GM12864 (cell line): ENCODE measurements around the gene TGFBI.
A peak's percentile ranks its signal among the peaks of the same experiment; 100 is the strongest.

Experiments used
- DNase-seq: peaks from one replicate; pipeline ENCODE4 v3.0.0-alpha.2; 2011; ENCODE audit warnings: low read depth
- H3K4me3 ChIP-seq: 2 replicates; pipeline ENCODE4 v1.5.1; 2011; ENCODE audit warnings: mild to moderate bottlenecking, low read depth, low read length, control low read depth
- TF ChIP-seq, protein P1 (sequence below): IDR thresholded peaks from 2 replicates; pipeline ENCODE4 v1.5.1; 2011; ENCODE audit warnings: low read depth, mild to moderate bottlenecking, moderate library complexity, low read length, control low read depth, inconsistent platforms; ENCODE audit errors: missing control alignments

TGFBI gene

DNA sequence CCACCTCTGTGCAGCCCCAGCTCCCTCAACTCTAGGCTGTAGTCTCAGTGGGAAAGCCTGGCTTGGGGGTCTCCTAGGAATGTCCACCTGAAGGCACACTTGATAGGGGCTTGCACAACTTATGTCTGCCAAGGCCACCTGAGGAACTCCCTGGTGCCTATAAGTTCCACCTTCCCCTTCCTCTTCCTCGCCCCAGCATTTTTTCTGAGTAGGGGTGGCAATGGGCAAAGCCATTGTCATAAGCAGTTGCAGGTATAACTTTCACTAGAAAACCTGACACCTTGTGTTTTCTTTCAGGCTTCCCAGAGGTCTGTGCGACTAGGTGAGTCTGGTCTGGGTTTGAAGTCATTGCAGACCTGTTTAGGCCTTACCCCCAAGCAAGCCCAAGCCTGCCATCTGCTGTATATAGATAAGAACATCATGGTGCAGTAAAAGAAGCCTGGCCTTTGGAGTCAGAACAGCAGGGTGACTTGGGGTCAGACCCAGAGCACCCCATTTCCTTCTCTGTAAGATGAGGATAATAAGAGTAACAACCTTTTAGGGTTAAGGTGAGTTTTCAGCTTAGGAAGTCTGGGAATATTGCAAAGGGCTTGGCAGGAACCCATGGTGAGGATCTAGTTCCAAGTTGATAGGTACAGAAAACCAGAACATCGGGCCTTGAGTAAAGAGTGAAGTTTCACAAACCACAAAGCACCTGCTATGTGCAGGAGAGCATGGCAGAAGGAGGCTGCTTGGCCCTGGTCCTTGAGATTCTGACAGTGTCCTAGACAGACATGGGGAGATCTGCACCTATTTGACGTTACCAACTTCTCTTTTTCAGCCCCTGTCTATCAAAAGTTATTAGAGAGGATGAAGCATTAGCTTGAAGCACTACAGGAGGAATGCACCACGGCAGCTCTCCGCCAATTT, 33.8 kb downstream of the TGFBI start:
- peak; percentile 34 for DNase-seq
- H3K4me3 ChIP-seq: no peak overlapping the region
- TF ChIP-seq, protein P1, sequence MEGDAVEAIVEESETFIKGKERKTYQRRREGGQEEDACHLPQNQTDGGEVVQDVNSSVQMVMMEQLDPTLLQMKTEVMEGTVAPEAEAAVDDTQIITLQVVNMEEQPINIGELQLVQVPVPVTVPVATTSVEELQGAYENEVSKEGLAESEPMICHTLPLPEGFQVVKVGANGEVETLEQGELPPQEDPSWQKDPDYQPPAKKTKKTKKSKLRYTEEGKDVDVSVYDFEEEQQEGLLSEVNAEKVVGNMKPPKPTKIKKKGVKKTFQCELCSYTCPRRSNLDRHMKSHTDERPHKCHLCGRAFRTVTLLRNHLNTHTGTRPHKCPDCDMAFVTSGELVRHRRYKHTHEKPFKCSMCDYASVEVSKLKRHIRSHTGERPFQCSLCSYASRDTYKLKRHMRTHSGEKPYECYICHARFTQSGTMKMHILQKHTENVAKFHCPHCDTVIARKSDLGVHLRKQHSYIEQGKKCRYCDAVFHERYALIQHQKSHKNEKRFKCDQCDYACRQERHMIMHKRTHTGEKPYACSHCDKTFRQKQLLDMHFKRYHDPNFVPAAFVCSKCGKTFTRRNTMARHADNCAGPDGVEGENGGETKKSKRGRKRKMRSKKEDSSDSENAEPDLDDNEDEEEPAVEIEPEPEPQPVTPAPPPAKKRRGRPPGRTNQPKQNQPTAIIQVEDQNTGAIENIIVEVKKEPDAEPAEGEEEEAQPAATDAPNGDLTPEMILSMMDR: peak; percentile 66

DNA sequence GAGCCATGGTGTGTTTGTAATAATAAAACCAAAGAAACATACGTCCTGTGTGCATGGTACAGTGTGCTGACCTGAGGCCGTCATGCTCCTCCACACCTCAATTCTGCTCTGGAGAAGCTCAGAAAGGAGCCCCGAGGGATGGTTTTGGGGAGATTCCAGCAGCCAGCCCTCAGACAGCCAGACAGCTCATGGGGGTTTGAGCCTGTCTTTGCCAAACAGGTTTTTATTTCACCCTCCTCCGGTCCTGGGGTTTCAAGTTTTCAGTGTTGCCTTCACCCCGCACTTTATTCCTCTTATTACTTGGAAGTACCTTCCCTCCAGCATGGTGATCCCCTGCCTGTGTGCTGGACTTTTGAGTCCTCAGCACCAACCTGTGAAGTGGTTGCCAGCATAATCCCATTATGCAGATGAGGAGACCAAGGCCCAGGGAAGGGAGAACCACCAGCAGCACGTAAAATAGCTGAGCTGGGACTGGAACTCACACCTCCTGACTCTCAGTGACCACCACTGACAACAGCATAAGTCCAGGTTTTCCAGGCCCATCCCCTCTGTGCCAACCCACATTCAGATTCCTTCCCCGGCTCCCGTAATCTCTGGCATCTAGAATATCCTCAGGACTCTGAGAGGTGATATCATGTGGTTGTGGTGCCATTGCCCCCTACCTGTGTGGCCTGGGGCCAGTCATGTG, 35.1 kb downstream of the TGFBI start:
- TF ChIP-seq, protein P1: no peak
- H3K4me3 ChIP-seq: no peak overlapping the region
- no peak for DNase-seq

DNA sequence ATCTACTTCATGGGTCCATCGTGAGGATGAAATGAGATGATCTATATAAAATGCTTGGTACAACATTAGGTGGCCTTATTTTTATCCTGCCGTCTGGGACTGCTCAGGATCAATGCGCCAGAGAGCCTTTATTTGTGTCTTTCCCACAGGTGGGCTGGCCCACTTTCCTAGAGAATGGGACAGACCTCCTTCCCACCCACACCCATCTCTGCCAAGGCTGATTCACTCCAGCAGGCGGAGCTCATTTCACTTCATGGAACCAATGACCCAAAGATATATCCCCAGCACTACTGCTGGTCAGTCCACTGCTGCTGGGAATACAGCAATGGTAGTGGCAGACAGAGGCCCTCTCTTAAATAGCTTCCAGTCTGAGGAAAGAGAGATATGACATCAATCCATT, 35.7 kb downstream of the TGFBI start:
- no peak overlapping the region for H3K4me3 ChIP-seq
- no peak for DNase-seq
- TF ChIP-seq, protein P1: no peak

DNA sequence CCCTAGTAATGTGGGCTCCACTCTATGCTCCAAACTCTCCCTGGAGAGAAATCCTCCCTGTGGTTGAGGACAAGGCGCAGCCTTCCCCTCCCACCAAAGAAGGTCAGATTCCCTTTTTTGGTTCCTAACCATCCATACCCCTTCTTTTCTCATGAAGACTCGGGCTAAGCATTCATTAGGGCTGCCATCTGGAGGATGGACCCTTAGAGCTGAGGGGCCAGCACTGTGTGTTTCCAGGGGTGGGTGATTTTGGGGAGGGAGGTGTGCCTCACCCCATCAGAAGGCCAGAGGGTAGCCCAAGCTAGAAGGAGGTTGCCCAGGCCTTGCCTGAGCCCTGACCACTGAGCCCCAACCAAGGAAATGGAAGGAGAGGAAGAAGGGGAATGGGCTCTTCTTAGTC, 36.8 kb downstream of the TGFBI start:
- TF ChIP-seq, protein P1: no peak
- DNase-seq: no peak
- H3K4me3 ChIP-seq: no peak overlapping the region

DNA sequence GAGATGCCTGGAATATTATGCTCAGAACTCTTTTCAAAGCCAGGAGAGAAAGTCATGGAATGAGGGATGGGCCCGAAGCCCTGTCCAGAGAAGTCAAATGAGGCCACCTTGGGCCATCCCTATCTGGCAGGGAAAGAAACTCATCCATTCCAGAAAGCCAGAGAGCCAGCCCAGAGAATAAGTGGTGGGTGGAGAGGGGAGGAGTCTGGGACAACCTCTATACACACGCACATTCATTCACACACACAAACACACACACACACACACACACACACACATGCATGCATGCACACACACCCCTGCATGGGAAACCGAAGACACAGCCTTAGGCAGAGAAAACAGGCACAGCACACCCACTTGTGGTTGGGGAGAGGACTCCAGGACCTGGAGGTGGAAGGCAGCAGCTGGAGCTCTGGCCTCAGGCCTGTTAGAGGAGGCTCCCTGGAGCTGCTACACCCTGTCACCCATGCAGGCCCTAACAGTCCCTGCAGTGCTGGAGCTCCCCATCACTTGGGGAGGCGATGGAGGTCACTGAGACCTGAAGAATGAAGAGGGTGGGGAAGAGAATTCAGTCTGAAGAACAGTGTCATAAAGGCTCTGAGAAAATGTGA, 38.0 kb downstream of the TGFBI start:
- TF ChIP-seq, protein P1: no peak
- no peak for DNase-seq

DNA sequence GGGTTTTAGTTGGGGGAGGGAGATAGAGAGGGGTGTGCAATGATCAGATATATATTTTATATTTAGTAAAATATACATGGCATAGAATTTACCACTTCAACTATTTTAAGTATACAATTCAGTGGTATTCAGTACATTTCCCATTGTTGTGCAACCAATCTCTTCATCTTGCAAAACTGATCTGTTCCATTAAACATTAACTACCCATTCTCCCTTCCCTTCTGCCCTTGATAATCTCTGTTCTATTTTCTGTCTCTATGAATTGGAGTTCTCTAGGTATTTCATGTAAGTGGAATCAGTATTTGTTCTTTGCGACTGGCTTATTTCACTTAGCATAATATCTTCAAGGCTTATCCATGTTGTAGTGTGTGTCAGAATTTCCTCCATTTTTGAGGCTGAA, 38.6 kb downstream of the TGFBI start:
- no peak for DNase-seq
- TF ChIP-seq, protein P1: no peak
- no peak overlapping the region for H3K4me3 ChIP-seq

More for the DNA sequence above, 38.0 kb downstream of the TGFBI start:
- H3K4me3 ChIP-seq: no peak overlapping the region
